GM10248 (cell line): Measurements from ENCODE around the gene MYO5B.

Source experiments
- CTCF ChIA-PET: fragments of 300-600 bp; sonication (Branson Sonifier 250); formaldehyde crosslinking; extraction: SDS; loops from one replicate; lab custom pipeline; 2021; ENCODE audit warnings: antibody characterized with exemption; lab: Yijun Ruan, JAX
- POLR2A ChIA-PET: fragments of 350-650 bp; sonication (Branson Sonifier 250); formaldehyde crosslinking; extraction: SDS; loops from one replicate; lab custom pipeline; 2020; ENCODE audit warnings: antibody characterized with exemption; lab: Yijun Ruan, JAX
- DNase-seq: peaks from one replicate; pipeline ENCODE4 v3.0.0; 2012; ENCODE audit errors: extremely low spot score
- TF ChIP-seq, protein P1 (sequence below): IDR thresholded peaks from 2 replicates; pipeline ENCODE4 v1.5.1; 2012; ENCODE audit warnings: mild to moderate bottlenecking, low read depth; ENCODE audit errors: extremely low read depth, missing control alignments, control extremely low read depth

MYO5B gene

DNA sequence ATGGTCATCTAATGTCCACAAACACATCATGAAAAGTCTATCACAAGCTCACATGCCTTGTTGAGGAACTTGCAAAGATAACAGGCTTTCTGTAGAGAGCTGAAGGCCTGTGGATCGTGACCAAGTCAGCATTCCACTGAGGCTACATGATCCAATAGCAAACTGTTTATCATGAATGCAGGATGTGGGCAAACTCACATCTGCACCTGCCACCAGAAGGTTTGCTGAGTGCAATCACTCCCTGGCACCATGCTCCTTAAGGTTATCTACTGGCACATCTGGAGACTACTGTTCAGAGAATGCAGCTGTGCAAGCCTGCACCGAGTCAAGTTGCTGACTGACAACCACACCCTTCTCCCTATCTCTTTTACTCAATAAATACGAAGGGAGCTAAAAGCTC is 314.3 kb downstream of the MYO5B start:
- TF ChIP-seq, protein P1, sequence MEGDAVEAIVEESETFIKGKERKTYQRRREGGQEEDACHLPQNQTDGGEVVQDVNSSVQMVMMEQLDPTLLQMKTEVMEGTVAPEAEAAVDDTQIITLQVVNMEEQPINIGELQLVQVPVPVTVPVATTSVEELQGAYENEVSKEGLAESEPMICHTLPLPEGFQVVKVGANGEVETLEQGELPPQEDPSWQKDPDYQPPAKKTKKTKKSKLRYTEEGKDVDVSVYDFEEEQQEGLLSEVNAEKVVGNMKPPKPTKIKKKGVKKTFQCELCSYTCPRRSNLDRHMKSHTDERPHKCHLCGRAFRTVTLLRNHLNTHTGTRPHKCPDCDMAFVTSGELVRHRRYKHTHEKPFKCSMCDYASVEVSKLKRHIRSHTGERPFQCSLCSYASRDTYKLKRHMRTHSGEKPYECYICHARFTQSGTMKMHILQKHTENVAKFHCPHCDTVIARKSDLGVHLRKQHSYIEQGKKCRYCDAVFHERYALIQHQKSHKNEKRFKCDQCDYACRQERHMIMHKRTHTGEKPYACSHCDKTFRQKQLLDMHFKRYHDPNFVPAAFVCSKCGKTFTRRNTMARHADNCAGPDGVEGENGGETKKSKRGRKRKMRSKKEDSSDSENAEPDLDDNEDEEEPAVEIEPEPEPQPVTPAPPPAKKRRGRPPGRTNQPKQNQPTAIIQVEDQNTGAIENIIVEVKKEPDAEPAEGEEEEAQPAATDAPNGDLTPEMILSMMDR = no peak
- CTCF ChIA-PET = interaction anchor here (0.8 to 1.3 kb wide), 2 partner anchors 15 to 36 kb away, joined by 3 to 4 read pairs; no protein-coding TSS in a partner anchor
- DNase-seq = no peak
- POLR2A ChIA-PET = no interaction called here

DNA sequence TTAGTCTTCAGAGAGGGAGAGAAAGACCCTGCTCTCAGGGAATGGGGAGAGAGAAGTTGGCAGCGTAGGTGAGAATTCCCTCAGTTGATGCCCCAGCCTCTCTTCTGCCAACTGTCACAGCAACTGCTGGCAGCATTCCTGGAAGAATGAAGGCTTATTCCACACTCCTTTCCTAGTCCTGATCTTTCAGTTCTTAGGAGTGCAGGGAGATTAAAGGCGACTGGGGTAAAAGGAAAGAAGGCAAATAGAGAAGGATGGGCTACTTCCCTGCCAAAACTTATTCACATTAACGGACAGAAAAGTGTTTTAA is 315.7 kb downstream of the MYO5B start:
- no peak for DNase-seq
- CTCF ChIA-PET = no interaction called here
- TF ChIP-seq, protein P1 = no peak
- POLR2A ChIA-PET = no interaction called here

DNA sequence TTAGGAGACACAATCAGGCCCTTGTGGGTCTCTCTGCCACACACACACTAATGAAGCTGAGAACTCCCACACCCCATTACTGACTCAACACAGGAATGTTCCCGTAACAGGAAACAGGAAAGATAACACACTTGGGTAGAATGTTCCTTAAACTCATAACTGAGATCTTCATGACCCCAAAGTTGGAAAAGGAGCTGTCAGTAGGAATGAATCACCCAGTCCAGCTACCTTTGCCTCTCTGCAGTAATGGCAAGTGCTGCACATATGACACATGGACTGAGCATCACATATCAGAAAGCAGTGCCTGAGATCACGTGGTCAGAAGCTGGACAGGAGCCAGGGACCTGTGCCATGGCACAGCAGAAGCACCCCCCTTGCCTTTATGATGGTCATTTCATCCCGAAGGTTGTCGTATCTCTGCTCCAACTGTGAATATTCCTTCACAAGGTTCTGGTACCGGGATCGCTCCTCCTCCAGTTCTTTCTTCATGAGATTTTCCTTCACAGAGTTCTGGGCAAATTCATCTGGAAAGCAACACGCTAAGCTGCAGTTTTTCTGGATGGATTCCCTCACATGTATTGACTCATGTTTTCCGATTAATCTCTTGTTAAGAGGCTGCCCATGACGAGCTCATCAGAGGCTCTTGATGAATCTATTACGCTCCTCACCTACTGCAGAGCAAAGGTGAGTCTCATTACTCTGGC is 316.2 kb downstream of the MYO5B start:
- ChIA-PET POLR2A (no interaction called here), CTCF (interaction anchor here (1.4 to 1.6 kb wide), 2 partner anchors 11 to 18 kb away, joined by 4 read pairs; no protein-coding TSS in a partner anchor)
- TF ChIP-seq, protein P1 = no peak
- DNase-seq = no peak

DNA sequence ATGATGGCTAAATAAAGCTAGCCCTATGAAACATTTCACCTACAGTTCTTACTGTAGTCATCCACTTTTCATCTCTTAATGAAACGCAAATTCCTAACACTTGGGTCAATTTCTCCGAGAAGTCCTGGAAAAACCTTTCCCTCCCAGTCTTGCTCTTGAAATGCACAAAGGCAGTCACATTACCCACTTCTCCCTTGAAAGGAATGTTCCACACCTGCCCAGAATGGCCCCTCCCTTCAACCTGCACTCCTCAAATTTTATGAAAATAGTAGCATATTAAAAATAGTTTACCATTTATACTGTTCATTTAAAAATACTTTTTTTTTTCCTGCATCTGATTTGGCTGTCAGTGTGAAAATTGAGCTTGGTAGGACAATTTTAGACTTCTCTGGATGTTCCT is 316.9 kb downstream of the MYO5B start:
- DNase-seq = no peak
- POLR2A ChIA-PET = no interaction called here
- TF ChIP-seq, protein P1 = no peak
- CTCF ChIA-PET = interaction anchor here (1.4 to 1.6 kb wide), 3 partner anchors 11 to 18 kb away, joined by 3 to 4 read pairs (median 4); no protein-coding TSS in a partner anchor

DNA sequence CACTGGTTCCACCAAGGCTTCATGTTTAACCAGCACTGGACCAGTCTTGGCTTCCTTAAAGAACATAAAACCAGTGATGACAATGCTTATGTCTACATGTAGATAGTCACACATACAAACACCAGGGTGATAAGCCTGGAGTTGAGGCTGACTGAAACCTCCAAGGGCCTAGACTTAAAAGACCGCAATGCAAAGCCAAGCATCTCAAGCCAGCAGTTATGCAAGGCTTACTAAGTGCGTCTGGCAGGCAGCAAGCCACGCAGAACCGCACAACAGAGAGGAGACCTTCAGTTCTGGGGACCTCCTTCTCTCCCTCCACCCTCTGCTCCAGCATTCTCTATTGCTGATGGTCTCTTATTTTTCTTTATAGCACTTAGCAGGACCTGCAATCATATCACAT is 318.4 kb downstream of the MYO5B start:
- CTCF ChIA-PET = interaction anchor here (1.5 kb wide), 1 partner anchor 12 kb away, joined by 3 read pairs; no protein-coding TSS in a partner anchor
- POLR2A ChIA-PET = no interaction called here
- TF ChIP-seq, protein P1 = no peak
- DNase-seq = no peak

DNA sequence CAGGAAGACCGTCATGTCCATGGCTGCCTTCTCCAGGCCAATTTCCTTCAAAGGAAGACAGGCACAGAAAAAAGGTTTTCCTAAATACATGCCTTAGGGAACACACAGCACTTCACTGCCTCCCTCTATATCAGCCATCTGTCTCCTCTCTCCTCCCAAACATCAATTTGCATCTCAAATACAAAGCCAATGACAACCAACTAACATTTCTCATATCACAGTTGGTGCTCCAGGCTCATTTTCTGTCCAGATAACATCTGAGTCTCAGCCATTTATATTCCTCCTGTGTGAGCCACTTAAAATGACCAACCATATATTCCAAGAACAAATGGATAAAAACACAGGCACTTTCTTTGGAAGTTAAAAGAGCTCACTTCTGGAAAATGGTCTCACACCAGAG is 319.2 kb downstream of the MYO5B start:
- no peak for DNase-seq
- CTCF ChIA-PET = interaction anchor here (1.2 kb wide), 1 partner anchor 13 kb away, joined by 4 read pairs; no protein-coding TSS in a partner anchor
- POLR2A ChIA-PET = no interaction called here
- TF ChIP-seq, protein P1 = no peak

DNA sequence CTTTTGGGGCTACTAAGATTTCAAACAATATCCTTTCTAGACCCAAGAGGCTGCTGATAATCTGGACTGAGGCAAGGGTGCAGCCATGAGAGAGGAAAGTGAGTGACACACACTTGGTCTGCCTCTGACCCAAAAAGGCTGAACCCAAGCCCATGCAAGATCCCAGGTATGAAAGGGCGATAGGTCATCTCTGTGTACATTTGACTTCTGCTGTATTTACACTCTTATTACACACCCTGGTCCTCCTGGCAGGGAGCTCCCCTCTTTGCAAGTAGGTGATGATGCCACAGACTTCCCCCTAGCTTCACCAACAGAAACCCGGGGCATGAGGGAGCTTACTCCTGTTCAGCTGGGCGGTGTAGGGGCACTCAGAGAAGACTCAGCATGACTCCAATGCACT is 319.8 kb downstream of the MYO5B start:
- TF ChIP-seq, protein P1 = no peak
- POLR2A ChIA-PET = no interaction called here
- DNase-seq = no peak
- CTCF ChIA-PET = interaction anchor here (1.2 to 1.3 kb wide), 2 partner anchors 12 to 17 kb away, joined by 3 to 4 read pairs; no protein-coding TSS in a partner anchor
